ENCODE measurements around the gene C2CD3.
A peak's percentile ranks its signal among the peaks of the same experiment; 100 is the strongest.
"Not testable (repeated sequence)": the region's sequence is repeated elsewhere in the genome, so short reads cannot be mapped to it uniquely, and the experiment has no call there.

Gene C2CD3

DNA sequence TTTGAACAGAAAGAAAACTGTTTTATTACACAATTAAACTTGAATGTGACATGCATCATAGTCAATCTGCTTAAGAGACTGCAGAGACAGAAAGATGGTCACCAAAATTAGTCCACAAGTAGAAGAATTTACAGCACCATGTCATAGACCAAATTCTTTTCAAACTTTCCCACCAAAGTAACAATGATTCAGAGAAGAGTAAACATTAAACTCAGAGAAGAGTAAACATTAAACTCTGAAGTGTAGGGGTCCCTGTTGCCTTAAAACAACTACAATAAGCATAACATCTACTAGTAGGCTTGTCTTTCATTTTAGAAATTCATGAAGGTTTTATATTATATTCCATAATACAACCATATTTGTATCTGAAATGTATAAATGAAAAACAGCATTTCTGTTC, 104.1 kb downstream of the C2CD3 start:
- DNase-seq: peak; percentile 11

DNA sequence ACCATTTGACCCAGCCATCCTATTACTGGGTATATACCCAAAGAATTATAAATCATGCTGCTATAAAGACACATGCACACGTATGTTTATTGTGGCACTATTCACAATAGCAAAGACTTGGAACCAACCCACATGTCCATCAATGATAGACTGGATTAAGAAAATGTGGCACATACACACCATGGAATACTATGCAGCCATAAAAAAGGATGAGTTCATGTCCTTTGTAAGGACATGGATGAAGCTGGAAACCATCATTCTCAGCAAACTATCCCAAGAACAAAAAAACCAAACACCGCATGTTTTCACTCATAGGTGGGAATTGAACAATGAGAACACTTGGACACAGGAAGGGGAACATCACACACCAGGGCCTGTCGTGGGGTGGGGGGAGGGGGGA, 105.3 kb downstream of the C2CD3 start:
- DNase-seq: not testable (repeated sequence)

DNA sequence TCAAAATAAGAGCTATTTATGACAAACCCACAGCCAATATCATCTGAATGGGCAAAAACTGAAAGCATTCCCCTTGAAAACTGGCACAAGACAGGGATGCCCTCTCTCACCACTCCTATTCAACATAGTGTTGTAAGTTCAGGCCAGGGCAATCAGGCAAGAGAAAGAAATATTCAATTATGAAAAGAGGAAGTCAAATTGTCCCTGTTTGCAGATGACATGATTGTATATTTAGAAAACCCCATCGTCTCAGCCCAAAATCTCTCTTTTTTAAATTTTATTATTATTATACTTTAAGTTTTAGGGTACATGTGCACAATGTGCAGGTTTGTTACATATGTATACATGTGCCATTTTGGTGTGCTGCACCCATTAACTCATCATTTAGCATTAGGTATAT, 107.2 kb downstream of the C2CD3 start:
- DNase-seq: not testable (repeated sequence)

DNA sequence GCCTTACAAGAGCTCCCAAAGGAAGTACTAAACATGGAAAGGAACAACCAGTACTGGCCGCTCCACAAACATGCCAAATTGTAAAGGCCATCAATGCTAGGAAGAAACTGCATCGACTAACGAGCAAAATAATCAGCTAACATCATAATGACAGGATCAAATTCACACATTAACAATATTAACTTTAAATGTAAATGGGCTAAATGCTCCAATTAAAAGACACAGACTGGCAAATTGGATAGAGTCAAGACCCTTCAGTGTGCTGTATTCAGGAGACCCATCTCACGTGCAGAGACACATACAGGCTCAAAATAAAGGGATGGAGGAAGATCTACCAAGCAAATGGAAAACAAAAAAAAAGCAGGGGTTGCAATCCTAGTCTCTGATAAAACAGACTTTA, 109.2 kb downstream of the C2CD3 start:
- DNase-seq: not testable (repeated sequence)

DNA sequence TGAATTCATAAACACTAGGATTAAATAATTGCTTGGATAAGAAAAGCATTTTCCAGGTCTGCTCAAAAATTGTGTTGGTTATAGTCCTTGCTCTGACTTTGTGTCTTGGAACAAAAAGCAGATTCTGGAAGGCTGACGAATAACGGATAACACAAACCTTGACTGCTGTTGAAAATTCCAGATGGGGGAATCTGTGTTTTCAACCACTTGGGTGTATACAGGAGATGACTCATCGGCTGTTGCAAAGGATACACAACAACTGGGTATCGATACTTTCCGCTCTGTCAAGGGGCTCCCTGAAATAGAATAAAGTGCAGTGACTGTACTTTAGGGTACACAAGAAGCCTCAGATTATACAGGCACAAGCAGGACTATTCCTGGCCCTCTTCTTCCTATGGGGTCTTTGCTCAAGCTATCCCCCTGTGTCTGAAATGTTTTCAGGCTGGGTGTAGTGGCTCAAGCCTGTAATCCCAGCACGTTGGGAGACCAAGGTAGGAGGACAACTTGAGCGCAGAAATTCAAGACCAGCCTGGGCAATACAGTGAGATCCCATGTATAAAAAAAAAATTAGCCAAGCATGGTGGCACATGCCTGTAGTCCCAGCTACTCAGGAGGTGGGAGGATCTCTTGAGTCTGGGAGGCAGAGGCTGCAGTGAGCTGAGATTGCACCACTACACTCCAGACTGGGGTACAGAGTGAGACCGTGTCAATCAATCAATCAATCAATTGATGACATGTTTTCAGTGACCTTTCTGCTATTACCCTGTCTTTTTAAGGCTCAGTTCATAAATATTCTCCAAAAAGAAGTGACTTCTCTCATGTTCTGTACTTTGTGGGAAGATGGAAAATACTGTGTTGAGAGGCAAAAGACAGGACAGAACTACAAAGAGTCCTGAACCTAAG, 113.3 kb downstream of the C2CD3 start:
- peak; percentile 91 for DNase-seq

DNA sequence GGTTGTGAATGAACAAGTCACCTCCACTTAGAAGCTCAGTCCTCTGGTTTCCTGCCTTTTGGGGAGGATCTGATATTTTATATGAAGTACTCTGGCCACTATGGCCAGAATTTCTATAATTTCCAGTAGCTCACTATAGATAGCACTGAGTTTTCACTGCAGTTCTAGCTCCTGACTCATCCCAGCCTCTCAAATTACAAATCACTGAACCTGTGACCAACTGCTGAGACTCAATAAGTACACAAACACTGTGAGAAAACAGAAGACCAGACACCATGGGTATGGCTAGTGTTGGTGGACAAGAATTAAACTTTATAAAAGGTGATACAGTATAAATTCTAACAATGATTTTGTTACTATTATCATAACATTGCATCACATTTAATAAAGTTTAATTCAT, 114.9 kb downstream of the C2CD3 start:
- DNase-seq: peak; percentile 82

DNA sequence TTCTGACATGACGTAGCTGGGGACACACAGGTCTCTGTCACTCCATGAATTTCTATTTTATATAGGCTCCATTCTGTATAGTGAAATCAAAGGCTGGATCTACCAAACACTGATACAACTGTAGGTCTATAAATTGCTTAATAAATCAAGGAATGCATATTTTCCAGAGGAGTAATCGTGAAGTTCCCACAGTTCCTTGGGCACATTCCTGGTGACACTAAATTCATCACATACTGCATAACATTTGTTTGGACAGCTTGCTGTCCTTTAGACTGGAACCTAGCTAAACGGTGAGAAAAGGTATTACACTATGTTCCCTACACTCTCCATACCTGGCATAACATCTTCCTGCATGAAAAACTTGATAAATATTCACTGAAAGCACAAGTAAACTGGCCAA, 120.3 kb downstream of the C2CD3 start:
- DNase-seq: peak; percentile 56

DNA sequence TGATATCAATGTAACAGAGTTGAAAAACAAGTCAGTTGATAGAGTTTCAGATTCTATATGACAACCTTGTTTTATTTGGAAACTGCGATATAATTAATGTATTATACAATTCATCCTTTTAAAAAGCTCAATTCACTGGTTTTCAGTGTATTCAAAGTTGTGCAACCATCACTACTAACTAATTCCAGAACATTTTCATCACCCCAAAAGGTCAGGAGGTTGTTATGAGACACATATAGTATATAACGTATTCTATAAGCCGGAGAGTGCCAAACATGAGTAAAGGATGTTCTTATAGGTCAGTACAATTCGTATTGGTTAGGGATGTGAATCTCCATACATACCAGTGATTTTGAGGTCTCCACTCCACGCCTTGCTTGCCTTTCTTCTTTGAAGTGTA, 121.8 kb downstream of the C2CD3 start:
- DNase-seq: peak; percentile 54

DNA sequence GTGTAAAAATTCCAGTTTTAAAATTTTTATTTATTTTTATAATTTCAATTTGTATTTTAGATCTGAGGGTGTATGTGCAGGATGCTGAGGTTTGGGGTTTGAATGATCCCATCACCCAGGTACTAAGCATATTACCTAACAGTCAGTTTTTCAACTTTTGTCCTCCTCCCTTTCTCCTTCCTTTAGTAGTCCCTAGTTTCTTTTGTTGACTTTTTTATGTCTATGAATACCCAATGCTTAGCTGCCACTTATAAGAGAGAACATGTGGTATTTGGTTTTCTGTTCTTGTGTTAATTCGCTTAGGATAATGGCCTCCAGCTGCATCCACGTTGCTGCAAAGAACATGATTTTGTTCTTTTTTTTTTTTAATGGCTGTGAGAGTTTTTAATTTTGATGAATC, 126.3 kb downstream of the C2CD3 start:
- DNase-seq: no peak

DNA sequence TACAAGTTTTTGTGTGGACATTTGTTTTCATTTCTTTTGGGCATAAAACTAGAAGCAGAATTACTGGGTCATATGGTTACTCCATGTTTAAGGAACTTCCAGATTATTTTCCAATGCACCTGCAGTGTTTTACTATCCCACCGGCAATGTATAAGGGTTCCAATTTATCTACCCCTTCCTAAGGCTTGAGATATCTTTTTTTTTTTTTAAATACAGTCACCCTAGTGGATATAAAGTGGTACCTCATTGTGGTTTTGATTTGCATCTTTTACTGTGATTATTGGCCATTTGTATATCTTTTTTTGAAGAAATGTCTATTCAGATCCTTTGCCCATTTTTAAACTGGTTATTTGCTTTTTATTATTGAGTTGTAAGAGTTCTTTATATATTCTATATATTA, 127.4 kb downstream of the C2CD3 start:
- DNase-seq: no peak

DNA sequence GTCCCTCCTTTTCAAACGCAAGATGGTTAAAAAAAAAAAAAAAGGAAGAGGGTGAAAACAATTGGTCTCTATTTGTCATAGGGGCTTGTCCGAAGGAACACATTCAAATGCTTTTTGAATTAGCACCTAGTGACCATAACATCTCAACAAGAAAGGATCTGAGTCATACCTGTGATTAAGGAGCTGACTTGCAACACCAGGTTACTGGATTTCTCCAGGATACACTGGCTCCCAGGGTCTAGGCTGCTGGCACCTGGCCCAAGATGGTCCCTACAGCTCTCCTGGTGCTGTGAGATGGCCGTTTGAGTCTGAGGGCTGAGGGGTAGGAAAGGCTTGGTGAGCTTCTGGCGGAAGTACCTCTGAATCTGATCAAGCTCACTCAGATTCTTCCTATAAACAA, 133.5 kb downstream of the C2CD3 start:
- peak; percentile 52 for DNase-seq

DNA sequence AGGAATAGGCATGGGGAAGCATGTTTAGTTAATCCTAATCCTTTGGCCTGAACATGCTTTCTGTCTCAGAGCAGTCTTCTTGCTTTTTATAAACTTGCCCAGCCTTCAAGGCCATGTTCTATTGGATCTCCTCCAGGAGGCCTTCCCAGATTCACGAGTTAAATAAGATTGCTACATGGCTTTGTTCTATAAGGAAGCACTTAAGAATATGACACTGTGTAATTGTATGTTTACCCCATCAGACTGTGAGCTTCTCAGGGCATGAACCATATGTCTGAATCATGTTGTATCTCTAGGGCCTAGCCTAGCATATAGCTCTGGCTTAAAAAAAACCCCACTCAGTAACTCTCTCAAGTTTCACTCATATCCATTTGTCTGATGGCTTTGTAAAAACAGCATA, 135.5 kb downstream of the C2CD3 start:
- peak; percentile 21 for DNase-seq

DNA sequence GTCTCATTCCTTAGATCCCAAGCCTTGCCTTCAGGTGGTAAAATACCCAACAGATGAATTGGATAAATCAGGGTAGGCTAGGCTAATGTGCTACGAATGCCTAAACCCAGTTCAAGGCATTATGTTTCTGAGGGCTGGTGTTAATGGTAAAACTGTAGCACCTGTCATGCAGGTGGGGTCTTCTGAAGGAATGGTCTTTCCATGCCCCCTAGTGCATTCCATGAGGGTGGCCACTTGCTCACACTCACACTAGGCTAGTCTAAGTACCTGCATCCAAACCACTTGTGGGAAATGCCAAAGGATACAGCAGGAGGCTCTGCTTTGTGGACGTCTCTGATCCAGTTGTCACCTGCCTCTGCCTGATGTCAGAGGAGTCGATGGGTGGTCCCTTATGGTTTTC, 137.8 kb downstream of the C2CD3 start:
- no peak for DNase-seq

DNA sequence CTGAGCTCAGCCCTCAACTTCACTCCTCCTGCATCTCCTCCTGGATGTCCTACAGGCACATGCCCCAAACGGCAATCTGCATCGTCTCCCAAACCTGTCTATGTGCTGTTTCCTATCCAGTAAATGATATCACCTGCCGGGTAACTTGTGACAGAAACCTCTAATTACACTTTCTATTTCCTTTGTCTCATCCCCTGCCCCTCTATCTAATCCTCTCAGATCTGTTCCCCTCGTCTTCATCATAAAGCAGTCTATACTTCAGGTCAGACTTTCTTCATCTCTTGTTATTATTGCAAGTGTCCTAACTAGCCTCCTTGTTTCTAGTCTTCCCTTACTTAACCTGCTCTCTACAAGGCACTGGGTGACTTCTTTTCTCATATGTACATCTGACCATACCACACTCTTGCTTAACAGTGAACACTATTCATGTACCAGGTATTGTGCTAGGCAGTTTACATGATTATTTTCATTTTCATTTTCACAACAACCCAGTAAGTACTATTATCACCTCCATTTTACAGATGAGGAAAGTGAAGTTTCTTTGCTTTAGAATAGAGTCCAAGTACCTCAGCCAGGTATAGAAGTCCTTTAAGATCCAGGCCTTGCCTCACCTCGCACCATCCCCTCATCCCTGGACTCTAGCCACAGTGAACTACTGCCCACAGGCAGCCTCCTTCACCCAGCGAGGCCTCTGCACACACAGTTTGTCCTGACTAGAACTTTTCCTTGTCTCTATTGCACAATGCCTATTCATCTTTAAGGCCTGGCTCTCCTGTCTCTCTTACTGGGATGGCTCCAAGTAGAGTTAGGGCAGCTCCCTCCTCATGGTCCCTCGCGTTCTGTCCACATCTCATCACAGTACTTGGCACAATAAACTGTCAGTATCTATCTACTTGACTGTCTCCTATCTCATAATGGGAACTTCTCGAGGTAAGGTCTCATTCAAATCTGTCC, 139.8 kb downstream of the C2CD3 start:
- DNase-seq: no peak

DNA sequence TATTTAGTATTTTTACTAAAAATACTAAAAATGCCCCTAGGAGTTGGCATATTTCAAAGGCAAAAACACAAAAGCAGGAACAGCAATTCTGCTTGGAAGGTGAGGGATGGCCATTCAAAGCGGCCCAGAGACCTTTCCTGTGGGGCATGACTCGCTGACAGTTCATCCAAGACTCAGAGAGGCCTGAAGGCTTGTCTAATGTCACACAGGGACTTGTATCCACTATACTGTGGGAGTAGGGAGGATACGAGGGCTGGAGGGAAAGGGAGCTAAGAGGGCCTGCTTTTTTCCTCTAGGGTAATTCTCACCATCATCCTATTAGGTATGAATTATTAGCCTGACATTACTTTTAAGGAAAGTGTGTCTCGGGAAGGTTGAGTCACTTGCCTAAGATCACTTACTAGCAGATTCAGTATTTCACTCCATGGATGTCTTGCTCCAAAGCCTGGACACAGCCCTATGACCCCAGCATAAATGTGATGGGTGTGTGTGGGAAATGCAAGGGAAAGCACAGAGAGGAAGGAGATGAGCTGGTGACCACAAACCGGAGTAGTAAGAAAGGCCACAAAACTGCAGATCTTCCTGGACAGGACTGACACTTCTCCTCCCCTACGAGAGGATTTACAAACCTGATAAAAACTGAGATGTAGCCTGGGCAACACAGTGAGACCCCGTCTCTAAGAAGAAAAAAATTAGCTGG, 145.2 kb downstream of the C2CD3 start:
- DNase-seq: peak; percentile 76

DNA sequence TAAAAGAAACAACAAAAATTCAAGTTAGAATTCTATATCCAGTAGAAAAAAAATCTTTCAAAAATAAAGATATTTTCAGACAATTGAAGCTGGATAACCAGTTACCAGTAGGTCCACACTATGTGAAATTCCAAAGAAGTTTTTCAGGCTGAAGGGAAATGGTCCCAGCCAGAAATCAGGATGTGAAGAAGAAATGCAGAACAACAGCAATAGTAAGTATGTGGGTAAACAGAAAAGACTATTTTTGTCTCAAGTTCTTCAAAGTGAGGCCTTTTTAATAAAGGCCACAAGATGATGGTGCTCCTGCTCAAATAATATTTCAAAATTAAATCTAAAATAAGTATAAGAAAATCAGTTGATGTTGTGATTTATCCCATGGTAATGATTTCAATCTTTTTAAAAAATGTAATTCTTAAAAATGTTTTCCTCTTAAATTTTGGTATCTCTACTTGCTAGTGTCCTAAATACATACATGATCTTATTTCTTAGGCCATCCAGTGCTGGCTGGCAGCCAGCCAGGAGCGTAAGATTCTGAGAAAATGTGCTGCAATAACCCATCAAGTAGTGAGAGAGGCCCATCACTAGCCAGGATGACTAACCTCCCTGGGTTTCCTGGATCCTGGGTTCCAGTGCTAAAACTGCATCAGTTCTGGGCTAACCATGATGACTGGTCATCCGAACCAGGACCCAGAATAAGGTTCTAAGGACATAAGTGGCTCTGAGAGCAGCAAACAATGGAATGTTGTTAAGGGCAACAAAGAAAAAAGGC, 146.4 kb downstream of the C2CD3 start:
- DNase-seq: peak; percentile 82

DNA sequence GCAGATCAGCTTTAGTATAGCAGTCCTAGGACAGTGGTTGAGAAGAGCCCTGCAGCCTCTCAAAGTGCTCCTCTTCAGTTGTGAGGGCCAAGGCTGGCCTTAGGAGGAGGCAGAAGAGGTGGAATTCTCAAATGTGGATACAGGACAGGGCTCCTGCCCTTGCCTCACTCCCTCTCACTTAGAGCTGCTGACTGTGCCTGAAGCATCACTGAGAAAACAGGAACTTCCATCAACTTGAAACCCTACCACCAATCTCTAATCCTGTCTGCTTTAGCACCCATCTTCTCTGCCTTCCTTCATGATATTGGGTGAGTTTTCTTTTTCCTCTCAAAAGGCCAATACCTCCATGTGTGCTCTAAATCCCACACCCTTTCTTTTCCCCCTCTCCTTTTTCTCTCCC, 147.5 kb downstream of the C2CD3 start:
- no peak for DNase-seq

DNA sequence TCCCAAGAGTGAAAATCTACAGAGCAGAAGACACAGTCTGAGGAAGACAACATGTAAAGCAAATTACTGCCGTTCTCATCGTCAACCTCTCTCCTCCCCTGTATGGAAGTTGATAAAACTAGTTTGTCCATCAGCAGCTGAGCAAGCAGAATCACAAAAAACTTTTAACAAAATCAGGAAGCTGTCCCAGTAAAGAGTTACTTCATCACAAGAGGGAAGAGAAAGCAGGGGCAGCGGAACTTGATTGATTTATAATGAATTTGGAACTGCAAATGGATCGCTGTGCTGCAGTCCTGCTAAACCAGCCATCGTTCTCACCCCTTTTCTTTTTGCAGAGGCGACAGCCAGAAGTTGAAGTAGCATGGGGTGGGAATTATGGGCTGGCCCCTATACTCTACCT, 148.3 kb downstream of the C2CD3 start:
- no peak for DNase-seq

DNA sequence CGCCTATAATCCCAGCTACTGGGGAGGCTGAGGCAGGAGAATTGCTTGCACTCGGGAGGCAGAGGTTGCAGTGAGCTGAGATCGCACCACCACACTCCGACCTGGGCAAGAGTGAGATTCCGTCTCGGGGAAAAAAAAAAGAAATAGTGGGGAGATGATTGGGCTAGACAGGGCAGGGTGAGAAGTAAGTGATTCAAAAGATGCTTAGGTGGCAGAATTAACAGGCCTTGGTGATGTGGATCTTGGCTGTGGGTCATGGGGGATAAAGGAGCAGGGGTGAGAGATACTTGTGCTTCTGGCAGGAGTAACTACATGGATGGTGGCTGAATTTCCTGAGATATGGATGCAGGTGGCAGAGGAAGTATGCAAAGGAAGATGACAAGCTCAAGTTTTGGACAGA, 148.8 kb downstream of the C2CD3 start:
- no peak for DNase-seq

DNA sequence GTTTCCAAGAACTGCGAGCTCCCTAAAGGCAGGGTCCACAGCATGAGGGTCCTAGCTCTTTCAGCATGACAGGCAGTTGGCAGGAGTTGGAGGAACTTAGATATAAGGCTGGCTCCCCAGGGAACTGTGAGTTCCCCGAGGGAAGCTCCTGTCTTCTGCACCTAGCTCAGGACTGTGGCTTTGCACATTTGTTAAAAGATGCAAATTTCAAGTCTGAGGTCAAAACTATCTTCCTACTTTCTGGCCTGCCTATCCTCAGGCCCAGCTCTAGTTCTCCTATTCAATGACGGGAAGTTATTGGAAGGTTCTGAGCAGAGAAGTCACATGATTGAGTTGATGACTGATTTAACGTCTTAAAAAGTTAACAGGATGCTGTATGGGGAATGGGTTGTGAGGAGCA, 150.3 kb downstream of the C2CD3 start:
- no peak for DNase-seq

DNA sequence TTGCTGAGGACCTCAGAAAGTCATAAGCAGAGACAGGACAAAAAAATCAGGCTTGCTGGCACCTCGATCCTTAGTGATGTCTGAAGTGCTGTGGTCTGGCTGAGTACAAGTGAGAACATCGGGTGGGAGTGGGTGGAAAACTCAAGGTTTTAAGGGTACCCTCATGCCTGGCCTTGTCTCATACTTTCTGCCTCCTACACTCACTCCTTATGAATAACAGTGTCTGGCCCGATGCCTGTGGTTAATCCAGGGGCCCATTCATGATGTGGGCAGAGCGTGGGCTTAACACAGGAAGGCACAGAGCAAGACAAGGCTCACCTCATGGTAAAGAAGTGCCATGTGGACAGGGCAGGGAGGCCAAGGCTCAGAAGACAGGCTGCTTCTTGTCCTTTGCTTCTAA, 150.9 kb downstream of the C2CD3 start:
- no peak for DNase-seq

DNA sequence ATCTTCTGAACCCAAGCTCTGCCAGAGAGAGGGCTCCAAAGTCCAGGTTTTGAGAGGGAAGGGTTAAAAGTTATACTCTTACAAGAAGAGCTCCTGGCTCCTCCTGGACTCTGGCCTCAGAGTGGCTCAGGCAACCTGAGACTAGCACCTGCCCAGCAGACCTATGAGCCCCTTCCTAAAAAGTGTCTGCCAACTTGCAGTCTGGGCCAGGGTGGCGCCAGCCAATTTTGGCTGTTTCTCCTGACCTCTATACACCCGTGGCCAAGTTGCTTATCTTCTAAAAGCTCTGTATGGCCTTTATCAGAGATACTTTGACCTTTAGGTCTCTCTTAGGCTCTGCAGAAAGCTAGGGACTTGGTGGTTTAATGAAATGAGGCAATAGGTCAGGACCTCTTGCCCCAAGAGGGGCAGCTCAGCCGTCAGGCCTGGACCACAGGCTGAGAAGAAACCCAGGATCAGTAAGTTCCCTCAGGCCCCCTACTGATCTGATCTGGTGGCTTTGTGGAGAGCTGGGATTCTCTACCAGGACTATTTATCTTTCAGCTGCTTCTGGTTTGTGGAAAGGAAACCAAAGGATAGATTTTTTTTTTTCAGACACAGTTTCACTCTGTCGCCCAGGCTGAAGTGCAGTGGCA, 151.6 kb downstream of the C2CD3 start:
- DNase-seq: no peak

Measured in HCEC 1CT (cell line).